Thoracic aorta (tissue), 2 donors: ENCODE measurements around the gene PEAK3. TPM values are rescaled to one million over a fixed set of nuclear protein-coding genes. Genes with fewer than 3 reads are reported as not detected.

Source experiments
- ATAC-seq: fragments of 150-250 bp; one replicate; pipeline ENCODE4 v1.8.0; 2017; ENCODE audit warnings: low read depth; ENCODE audit not compliant: insufficient number of reproducible peaks, low FRiP score
- DNase-seq: peaks from one replicate; pipeline ENCODE4 v3.0.0-alpha.2; 2020; ENCODE audit warnings: low spot score
- H3K27ac ChIP-seq, 2 donors: fragments of 200-600 bp; sonication (generic); 1 replicate in 1 of 2; 2 replicates in 1 of 2; pipeline ENCODE4 v1.5.1; 2016; ENCODE audit warnings: mild to moderate bottlenecking in 2 of 2, moderate library complexity in 2 of 2
- H3K27me3 ChIP-seq: fragments of 200-600 bp; sonication (generic); replicated peaks from 2 replicates; pipeline ENCODE4 v1.6.0; 2016; ENCODE audit warnings: mild to moderate bottlenecking; ENCODE audit not compliant: insufficient read depth
- H3K36me3 ChIP-seq: fragments of 200-600 bp; sonication (generic); one replicate; pipeline ENCODE4 v1.5.1; 2016
- H3K4me1 ChIP-seq, 2 donors: fragments of 200-600 bp; sonication (generic); 1 replicate in 1 of 2; 2 replicates in 1 of 2; pipeline versions ENCODE4 v1.5.1 to v1.6.0; 2016; ENCODE audit warnings: low read depth in 2 of 2, mild to moderate bottlenecking in 1 of 2; ENCODE audit not compliant: control insufficient read depth in 1 of 2
- H3K4me3 ChIP-seq: fragments of 200-600 bp; sonication (generic); 2 replicates; pipeline ENCODE4 v1.5.1; 2016; ENCODE audit warnings: mild to moderate bottlenecking
- H3K9me3 ChIP-seq: fragments of 200-600 bp; sonication (generic); 2 replicates; pipeline ENCODE4 v1.5.1; 2016
- CTCF ChIP-seq: fragments of 200-600 bp; sonication (generic); IDR thresholded peaks from one replicate; pipeline ENCODE4 v1.5.1; 2019; ENCODE audit warnings: antibody characterized with exemption
- total RNA-seq, 2 donors: library from RNA; depleted of rRNA; stranded (reverse); fragments of >200 nt; gene quantifications; one replicate each; pipeline versions ENCODE4 v1.1.0 to v1.2.3, GENCODE V29; 2016

Gene PEAK3
- total RNA-seq, 2 donors from 2014 or later, result 1.2 to 3.0 TPM

GRCh38 chr19:2319551-2319950 is 37.6 kb upstream of the PEAK3 start:
- no peak overlapping the region for H3K4me3 ChIP-seq
- peaks cover 3% of the 10 kb centered on the region for H3K9me3 ChIP-seq
- peaks cover 0 to 6% of the 10 kb centered on the region in 2 donors for H3K4me1 ChIP-seq
- TF ChIP-seq CTCF, result no peak
- DNase-seq (no peak), ATAC-seq (no peak)
- H3K27ac ChIP-seq, result no peak overlapping the region
- H3K27me3 ChIP-seq, result no peaks in the 10 kb centered on the region
- peaks cover 7% of the 10 kb centered on the region for H3K36me3 ChIP-seq

DNA sequence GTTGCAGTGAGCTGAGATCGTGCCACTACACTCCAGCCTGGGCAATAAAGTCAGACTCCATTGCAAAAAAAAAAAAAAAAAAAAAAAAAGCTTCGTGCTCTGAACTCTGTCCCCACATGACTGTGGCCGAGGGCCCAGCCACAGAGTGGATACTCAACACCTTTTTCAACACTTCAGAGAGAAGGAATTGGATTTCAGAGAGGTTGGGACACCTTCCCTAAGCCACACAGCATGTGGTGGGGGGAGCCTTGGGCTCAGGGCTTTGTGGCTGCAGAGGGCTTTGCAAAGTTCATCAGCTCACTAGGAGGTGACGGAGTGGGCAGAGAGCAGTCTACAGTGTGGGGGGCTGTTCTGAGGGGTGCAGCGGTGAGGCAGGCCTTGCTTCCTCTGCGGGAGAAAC is 36.9 kb upstream of the PEAK3 start:
- TF ChIP-seq CTCF, result no peak
- Histone ChIP-seq H3K36me3 (peaks cover 7% of the 10 kb centered on the region), H3K4me1 (peaks cover 0 to 6% of the 10 kb centered on the region in 2 donors), H3K9me3 (peaks cover 3% of the 10 kb centered on the region), H3K4me3 (no peak overlapping the region), H3K27ac (no peak overlapping the region), H3K27me3 (no peaks in the 10 kb centered on the region)
- DNase-seq, result no peak
- no peak for ATAC-seq

- H3K27me3 ChIP-seq, result peaks cover 1% of the 10 kb centered on the region
- H3K27ac ChIP-seq, result no peak overlapping the region
- peaks cover 3% of the 10 kb centered on the region for H3K9me3 ChIP-seq
- peaks cover 1% of the 10 kb centered on the region for H3K36me3 ChIP-seq
- H3K4me1 ChIP-seq, result peaks cover 0 to 6% of the 10 kb centered on the region in 2 donors
- DNase-seq (no peak), ATAC-seq (no peak)
- TF ChIP-seq CTCF, result no peak
- no peak overlapping the region for H3K4me3 ChIP-seq
Measured at GRCh38 chr19:2317756-2318155, 35.8 kb upstream of the PEAK3 start.

DNA sequence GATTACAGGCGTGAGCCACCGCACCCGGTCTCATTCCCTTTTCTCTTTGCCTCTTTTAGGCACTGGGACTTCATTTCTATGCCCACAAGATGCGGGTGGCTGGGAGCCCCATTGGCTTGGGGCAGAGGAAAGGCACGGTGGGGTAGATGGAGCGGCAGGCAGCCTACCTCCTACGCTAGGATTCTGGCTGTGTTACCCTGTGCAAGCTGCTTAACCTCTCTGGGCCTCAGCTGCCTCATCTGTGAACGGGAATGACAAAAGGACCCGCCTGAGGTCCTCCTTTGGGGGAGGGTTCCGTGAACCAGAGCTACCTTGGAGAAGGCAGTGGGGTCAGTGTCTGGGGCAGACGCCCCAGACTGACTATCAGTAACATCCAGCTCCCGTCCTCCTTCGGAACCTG is 35.3 kb upstream of the PEAK3 start:
- H3K27me3 ChIP-seq, result peaks cover 5% of the 10 kb centered on the region
- TF ChIP-seq CTCF, result no peak
- DNase-seq (no peak), ATAC-seq (no peak)
- H3K4me3 ChIP-seq, result no peak overlapping the region
- H3K9me3 ChIP-seq, result peaks cover 3% of the 10 kb centered on the region
- no peaks in the 10 kb centered on the region for H3K36me3 ChIP-seq
- no peak overlapping the region for H3K27ac ChIP-seq
- peaks cover 0 to 6% of the 10 kb centered on the region in 2 donors for H3K4me1 ChIP-seq

DNA sequence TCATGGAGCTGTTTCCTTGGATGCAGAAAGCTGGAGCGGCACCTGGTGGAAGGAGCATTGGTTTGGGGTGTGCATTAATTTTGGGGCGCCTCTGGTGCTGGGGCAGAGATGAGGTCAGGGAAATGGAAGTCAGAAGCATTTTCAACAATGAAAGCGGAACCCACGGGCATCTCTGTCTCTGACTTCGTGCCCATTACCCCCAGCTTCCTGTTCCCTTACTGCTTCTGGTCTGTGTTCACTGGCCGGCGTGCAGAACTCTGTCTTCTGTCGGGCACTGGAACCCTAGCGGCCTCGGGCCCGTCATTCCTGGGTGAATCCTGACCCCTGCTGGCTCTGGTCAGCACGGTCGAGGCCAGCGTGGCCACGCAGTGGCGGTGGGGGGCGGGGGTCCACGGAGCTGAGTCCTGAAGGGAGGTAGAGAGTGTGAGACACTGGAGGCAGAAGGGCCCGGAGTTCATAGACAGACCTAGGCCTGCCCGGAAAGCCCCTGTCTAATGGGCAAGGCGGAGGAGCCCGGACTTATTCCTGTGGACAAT is 33.9 kb upstream of the PEAK3 start:
- TF ChIP-seq CTCF, result peak; percentile 24
- Histone ChIP-seq H3K36me3 (no peaks in the 10 kb centered on the region), H3K4me3 (no peak overlapping the region), H3K27me3 (peaks cover 5% of the 10 kb centered on the region), H3K27ac (no peak overlapping the region), H3K4me1 (peaks cover 0 to 6% of the 10 kb centered on the region in 2 donors), H3K9me3 (peaks cover 3% of the 10 kb centered on the region)
- no peak for DNase-seq
- ATAC-seq, result no peak
